ENCODE measurements around the gene SMYD3.

The SMYD3 gene

DNA sequence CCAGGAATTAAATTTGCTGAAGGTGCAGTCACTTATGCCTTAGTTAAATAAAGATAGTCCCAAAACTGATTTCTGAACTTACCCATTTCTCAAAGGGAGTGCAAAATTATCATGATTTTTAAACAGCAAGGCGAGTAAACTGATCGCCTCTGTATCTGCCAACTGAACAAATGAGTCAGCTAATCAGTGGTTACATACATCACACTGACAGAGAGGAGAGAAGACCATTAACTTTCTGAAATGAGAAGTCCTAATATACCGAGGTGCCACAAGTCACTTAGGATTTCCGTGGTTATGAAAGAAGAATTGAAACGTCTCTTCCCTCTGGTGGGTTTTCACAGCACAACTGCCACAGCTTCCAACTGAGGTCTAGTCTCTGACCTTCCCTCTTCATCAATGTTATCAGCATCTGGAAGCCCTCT lies 400.7 kb downstream of the SMYD3 start:
- DNase-seq (ENCODE audit: low read depth) = no peak
- H3K4me3 ChIP-seq (ENCODE audit: low read depth, low read length) = no peak overlapping the region
- TF ChIP-seq, protein P1, sequence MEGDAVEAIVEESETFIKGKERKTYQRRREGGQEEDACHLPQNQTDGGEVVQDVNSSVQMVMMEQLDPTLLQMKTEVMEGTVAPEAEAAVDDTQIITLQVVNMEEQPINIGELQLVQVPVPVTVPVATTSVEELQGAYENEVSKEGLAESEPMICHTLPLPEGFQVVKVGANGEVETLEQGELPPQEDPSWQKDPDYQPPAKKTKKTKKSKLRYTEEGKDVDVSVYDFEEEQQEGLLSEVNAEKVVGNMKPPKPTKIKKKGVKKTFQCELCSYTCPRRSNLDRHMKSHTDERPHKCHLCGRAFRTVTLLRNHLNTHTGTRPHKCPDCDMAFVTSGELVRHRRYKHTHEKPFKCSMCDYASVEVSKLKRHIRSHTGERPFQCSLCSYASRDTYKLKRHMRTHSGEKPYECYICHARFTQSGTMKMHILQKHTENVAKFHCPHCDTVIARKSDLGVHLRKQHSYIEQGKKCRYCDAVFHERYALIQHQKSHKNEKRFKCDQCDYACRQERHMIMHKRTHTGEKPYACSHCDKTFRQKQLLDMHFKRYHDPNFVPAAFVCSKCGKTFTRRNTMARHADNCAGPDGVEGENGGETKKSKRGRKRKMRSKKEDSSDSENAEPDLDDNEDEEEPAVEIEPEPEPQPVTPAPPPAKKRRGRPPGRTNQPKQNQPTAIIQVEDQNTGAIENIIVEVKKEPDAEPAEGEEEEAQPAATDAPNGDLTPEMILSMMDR (conservative IDR thresholded peaks at IDR 0.05; ENCODE audit: low read depth, low read length) = no peak

DNA sequence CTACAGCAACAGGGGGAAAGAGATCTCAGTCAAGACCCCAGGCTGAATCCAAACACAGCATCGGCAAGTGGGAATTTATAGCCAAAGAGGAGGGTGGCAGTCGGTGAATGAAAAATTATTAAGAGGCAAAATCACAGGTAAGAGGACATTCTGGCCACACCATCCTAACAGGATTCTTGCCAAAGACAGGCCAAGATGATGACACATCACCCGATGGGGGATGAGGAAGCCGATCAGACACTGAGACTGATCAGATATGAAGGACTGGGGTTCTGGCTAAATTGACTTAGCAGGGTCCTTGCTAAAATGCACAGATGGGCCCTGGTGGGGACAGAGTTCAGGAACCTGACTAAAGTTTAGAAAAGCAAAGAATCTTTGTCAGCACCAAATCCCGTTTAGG lies 402.2 kb downstream of the SMYD3 start:
- TF ChIP-seq, protein P1 (conservative IDR thresholded peaks at IDR 0.05; ENCODE audit: low read depth, low read length) = no peak
- peak; percentile 20 for DNase-seq (ENCODE audit: low read depth)
- no peak overlapping the region for H3K4me3 ChIP-seq (ENCODE audit: low read depth, low read length)

DNA sequence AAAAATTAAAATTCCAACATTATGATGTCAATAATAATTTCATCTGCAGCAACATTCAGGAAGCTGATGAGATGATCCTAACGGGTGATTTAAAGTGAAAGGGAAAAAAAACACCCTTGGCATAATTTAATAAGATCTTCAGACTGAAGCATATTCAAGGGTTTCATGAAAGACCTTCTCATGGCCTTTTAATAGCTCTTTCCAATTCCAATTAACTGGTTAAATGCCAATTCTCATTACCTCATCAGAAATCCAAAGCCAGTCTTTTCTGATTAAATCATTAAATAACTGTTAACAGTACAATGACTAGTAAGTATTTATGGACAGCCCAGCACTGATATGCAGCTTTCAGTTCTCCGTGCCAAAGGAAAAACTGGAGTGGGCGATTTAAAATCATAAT lies 407.5 kb downstream of the SMYD3 start:
- no peak overlapping the region for H3K4me3 ChIP-seq (ENCODE audit: low read depth, low read length)
- DNase-seq (ENCODE audit: low read depth) = no peak
- TF ChIP-seq, protein P1 (conservative IDR thresholded peaks at IDR 0.05; ENCODE audit: low read depth, low read length) = no peak

DNA sequence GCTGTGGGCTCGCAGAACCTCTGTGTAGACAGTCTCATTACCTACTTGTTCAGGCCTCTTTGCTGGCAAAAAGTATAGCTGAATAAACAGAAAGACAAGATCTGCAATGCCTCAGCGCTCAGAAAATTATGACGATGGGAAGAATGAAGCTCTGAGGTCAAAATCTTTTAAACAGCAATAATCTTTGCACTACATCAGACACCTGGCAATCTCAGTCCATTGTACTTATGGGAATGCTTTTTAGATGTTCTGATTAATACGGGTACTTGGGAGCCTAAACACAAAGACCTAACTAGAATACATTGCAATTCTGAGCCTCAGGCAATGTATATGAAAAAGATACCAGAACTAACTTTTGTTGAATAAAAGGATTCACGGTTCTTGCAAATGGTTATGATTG lies 410.7 kb downstream of the SMYD3 start:
- TF ChIP-seq, protein P1 (conservative IDR thresholded peaks at IDR 0.05; ENCODE audit: low read depth, low read length) = no peak
- no peak for DNase-seq (ENCODE audit: low read depth)
- no peak overlapping the region for H3K4me3 ChIP-seq (ENCODE audit: low read depth, low read length)

DNA sequence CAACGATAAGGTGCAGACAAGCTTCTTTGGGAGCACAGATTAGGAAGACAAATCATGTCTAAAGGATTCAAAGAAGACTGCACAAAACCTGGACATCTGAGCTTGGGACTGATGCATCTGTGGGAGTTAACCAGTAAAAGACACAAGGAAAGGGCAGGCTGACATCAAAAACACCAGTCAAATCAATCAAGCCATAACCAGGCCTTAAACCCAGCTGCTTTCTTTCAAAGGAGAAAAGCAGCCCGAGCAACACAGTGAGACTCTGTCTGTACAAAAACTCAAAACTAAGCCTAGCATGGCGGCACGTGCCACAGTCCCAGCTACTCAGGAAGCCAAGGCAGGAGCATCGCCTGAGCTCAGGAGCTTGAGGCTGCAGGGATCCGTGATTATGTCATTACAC lies 411.6 kb downstream of the SMYD3 start:
- no peak for DNase-seq (ENCODE audit: low read depth)
- TF ChIP-seq, protein P1 (conservative IDR thresholded peaks at IDR 0.05; ENCODE audit: low read depth, low read length) = no peak
- H3K4me3 ChIP-seq (ENCODE audit: low read depth, low read length) = no peak overlapping the region

DNA sequence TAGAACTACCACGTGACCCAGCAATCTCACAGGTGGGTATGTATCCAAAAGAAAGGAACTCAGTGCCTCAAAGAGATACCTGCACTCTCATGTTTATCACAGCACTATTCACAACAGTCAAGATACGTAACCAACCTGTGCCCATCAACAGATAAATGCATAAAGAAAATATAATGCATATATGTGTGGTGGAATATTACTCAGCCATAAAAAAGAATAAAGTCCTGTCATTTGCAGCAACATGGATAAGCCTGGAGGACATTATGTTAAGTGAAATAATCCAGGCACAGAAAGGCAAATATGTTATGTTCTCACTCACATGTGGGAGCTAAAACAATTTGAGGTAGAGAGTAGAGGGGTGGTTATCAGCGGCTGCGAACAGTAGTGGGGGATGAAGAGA lies 413.8 kb downstream of the SMYD3 start:
- DNase-seq (ENCODE audit: low read depth) = no peak
- TF ChIP-seq, protein P1 (conservative IDR thresholded peaks at IDR 0.05; ENCODE audit: low read depth, low read length) = no peak
- no peak overlapping the region for H3K4me3 ChIP-seq (ENCODE audit: low read depth, low read length)

DNA sequence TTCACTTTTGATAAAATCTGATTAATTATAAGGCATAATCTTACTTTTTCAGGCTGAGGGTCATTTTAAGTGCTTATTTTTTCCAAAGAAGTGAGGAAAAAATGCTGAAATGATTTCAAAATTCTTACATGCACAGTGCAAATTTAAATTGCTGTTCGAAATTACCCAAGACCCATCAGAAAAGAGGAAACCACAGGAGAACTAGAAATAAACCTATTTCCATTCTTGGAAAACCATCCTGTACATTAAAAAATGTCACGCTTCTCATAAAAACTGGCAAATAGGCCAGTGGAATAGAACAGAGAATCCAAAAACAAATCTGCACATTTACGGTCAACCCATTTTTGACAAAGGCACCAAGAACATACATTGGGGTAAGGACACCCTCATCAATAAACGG lies 414.9 kb downstream of the SMYD3 start:
- TF ChIP-seq, protein P1 (conservative IDR thresholded peaks at IDR 0.05; ENCODE audit: low read depth, low read length) = no peak
- no peak overlapping the region for H3K4me3 ChIP-seq (ENCODE audit: low read depth, low read length)
- no peak for DNase-seq (ENCODE audit: low read depth)
